ENCODE data around the gene PMS2.
"Not testable (repeated sequence)": the region's sequence is repeated elsewhere in the genome, so short reads cannot be mapped to it uniquely, and the experiment has no call there.

PMS2 gene

GRCh38 chr7:6012355-6013104, 3.7 kb upstream of the PMS2 start:
- no peak for DNase-seq (ENCODE audit: low spot score)
- no peak for TF ChIP-seq CTCF (IDR thresholded peaks at IDR 0.05; ENCODE audit: extremely low read depth, missing control alignments)

- TF ChIP-seq CTCF (IDR thresholded peaks at IDR 0.05; ENCODE audit: extremely low read depth, missing control alignments) = no peak
- DNase-seq (ENCODE audit: low spot score) = no peak
Measured at GRCh38 chr7:6011541-6011940, 2.7 kb upstream of the PMS2 start.

- DNase-seq (ENCODE audit: low spot score) = not testable (repeated sequence)
Measured at GRCh38 chr7:6010370-6010769, 1.5 kb upstream of the PMS2 start.

- not testable (repeated sequence) for DNase-seq (ENCODE audit: low spot score)
Measured at GRCh38 chr7:6007835-6008590, 836 bp downstream of the PMS2 start.

- TF ChIP-seq CTCF (IDR thresholded peaks at IDR 0.05; ENCODE audit: extremely low read depth, missing control alignments) = no peak
- DNase-seq (ENCODE audit: low spot score) = no peak
Measured at GRCh38 chr7:6007386-6007785, 1.5 kb downstream of the PMS2 start.

GRCh38 chr7:5997210-5997808, 11.5 kb downstream of the PMS2 start:
- peak; percentile 29 for TF ChIP-seq CTCF (IDR thresholded peaks at IDR 0.05; ENCODE audit: extremely low read depth, missing control alignments)
- peak; percentile 48 for DNase-seq (ENCODE audit: low spot score)

- not testable (repeated sequence) for DNase-seq (ENCODE audit: low spot score)
Measured at GRCh38 chr7:5987061-5987460, 21.8 kb downstream of the PMS2 start.

GRCh38 chr7:5979680-5980314, 29.1 kb downstream of the PMS2 start:
- not testable (repeated sequence) for DNase-seq (ENCODE audit: low spot score)

- DNase-seq (ENCODE audit: low spot score) = not testable (repeated sequence)
Measured at GRCh38 chr7:5973580-5973979, 35.3 kb downstream of the PMS2 start.

- DNase-seq (ENCODE audit: low spot score) = not testable (repeated sequence)
Measured at GRCh38 chr7:5970347-5970911, 38.4 kb downstream of the PMS2 start, which contains the start of gene RSPH10B. TSS of gene RSPH10B (minus strand) at chr7:5970689. CDS start at chr7:5967116, 3,573 bp downstream.

GRCh38 chr7:5963810-5964209, 45.0 kb downstream of the PMS2 start:
- DNase-seq (ENCODE audit: low spot score) = not testable (repeated sequence)

GRCh38 chr7:5963205-5963604, 45.6 kb downstream of the PMS2 start:
- DNase-seq (ENCODE audit: low spot score) = not testable (repeated sequence)

- not testable (repeated sequence) for DNase-seq (ENCODE audit: low spot score)
Measured at GRCh38 chr7:5934945-5935450, 73.9 kb downstream of the PMS2 start.

GRCh38 chr7:5931905-5932644, 76.8 kb downstream of the PMS2 start:
- DNase-seq (ENCODE audit: low spot score) = not testable (repeated sequence)
